Testis (tissue), 2 donors: ENCODE data around the gene SLC25A17.

ENCODE experiments used
- CTCF ChIP-seq, 3 experiments: fragments of 450-650 bp in 2 of 3; fragments of 200-600 bp in 1 of 3; sonication (generic) in 1 of 3; IDR thresholded peaks; one replicate each; pipeline ENCODE4 v1.5.1; 2016 to 2019; ENCODE audit warnings: antibody characterized with exemption in 3 of 3, mild to moderate bottlenecking in 2 of 3, moderate library complexity in 1 of 3
- POLR2A ChIP-seq: fragments of 450-650 bp; IDR thresholded peaks from one replicate; pipeline ENCODE4 v1.6.1; 2017; ENCODE audit warnings: antibody characterized with exemption, mild to moderate bottlenecking, moderate library complexity

- no peak for TF ChIP-seq POLR2A
- TF ChIP-seq CTCF (IDR thresholded peaks at IDR 0.05) = no peak
Observed at GRCh38 chr22:40759294-40759840, 59.8 kb downstream of the SLC25A17 start.
